Aorta (tissue), 5 donors: ENCODE data around the gene LDLRAD4. TPM values are rescaled to one million over a fixed set of nuclear protein-coding genes. Genes with fewer than 3 reads are reported as not detected.

Experiments
- ATAC-seq: fragments of 200-7000 bp; cut with Tn5 transposase; one replicate; pipeline ENCODE4 v1.9.1; 2022; ENCODE audit warnings: moderate library complexity; ENCODE audit not compliant: low FRiP score
- DNase-seq, 2 donors: peaks; one replicate each; pipeline ENCODE4 v3.0.0-alpha.2; 2020
- H3K27ac ChIP-seq, 2 donors: one replicate each; pipeline ENCODE4 v1.5.1; 2013; ENCODE audit warnings: low read length in 2 of 2, mild to moderate bottlenecking in 2 of 2, moderate library complexity in 2 of 2, control low read depth in 1 of 2, inconsistent platforms in 1 of 2, low read depth in 1 of 2
- H3K27me3 ChIP-seq, 2 donors: one replicate each; pipeline ENCODE4 v1.6.1; 2013; ENCODE audit warnings: control low read depth in 1 of 2, low read length in 1 of 2, mild to moderate bottlenecking in 1 of 2, moderate library complexity in 1 of 2; ENCODE audit not compliant: insufficient read depth in 2 of 2, control insufficient read depth in 1 of 2
- H3K36me3 ChIP-seq, 2 donors: one replicate each; pipeline ENCODE4 v1.6.1; 2013; ENCODE audit warnings: control low read depth in 1 of 2, low read length in 1 of 2, mild to moderate bottlenecking in 1 of 2; ENCODE audit not compliant: insufficient read depth in 2 of 2, control insufficient read depth in 1 of 2
- H3K4me1 ChIP-seq, 2 donors: one replicate each; pipeline ENCODE4 v1.6.1; 2013; ENCODE audit warnings: low read length in 2 of 2, control low read depth in 1 of 2, mild to moderate bottlenecking in 1 of 2, moderate library complexity in 1 of 2; ENCODE audit not compliant: insufficient read depth in 2 of 2, control insufficient read depth in 1 of 2
- H3K4me3 ChIP-seq, 2 donors: one replicate each; pipeline ENCODE4 v1.5.1; 2013; ENCODE audit warnings: low read length in 2 of 2, control low read depth in 1 of 2, mild to moderate bottlenecking in 1 of 2
- H3K9me3 ChIP-seq: one replicate; pipeline ENCODE4 v1.6.1; 2013; ENCODE audit warnings: mild to moderate bottlenecking, low read length; ENCODE audit not compliant: control insufficient read depth
- WGBS, 2 donors: extraction: QIAGEN DNeasy Blood & Tissue Kit; methylation state at CpG; one replicate each; pipeline ENCODE4 v1.1.7; 2013; 5-methylcytosine and 5-hydroxymethylcytosine counted together
- intact Hi-C, 2 donors: fragments of 100-400 bp; cut with DNase I; formaldehyde crosslinking; loops; one replicate each; pipeline versions ENCODE4 v1.14.2 to v1.15.0; 2022
- polyA plus RNA-seq, 2 donors: library from polyadenylated mRNA; stranded (reverse); fragments of 200-250 nt; gene quantifications; one replicate each; pipeline ENCODE4 v1.2.3, GENCODE V29; 2013
- total RNA-seq, 2 donors: library from RNA; stranded (reverse); fragmentation: NEBNext Ultra II Directional; extraction: Animal tissue kit (Norgen Biotek cat#: 25700); gene quantifications; one replicate each; pipeline ENCODE4 v1.2.1, GENCODE V29; 2021
- donor health status: healthy with polysubstance abuse.
- donor health status: Bipolar disorder and iron deficiency.
- donor health status: DM: no; HTN: no; CAD: no.
- donor health status: DM: no; HTN: no; CAD: no.
- donor health status: DM: yes; HTN: yes; CAD: no.

Gene LDLRAD4
- total and polyA plus RNA-seq, 4 donors = 7.0 to 112 (median 36.9) TPM

GRCh38 chr18:13283746-13284145 is 65.2 kb downstream of the LDLRAD4 start:
- Histone ChIP-seq H3K4me3 (no peak overlapping the region), H3K36me3 (peaks cover 0 to 2% of the 10 kb centered on the region in 2 donors), H3K4me1 (peaks cover 0 to 1% of the 10 kb centered on the region in 2 donors), H3K9me3 (no peaks in the 10 kb centered on the region), H3K27me3 (no peaks in the 10 kb centered on the region), H3K27ac (peak overlapping the region in 1 of 2 donors; percentile 70)
- intact Hi-C loops = loop anchor here in 1 of 2 donors (5.0 kb wide), 1 partner anchor 39 kb away; no protein-coding TSS in a partner anchor
- DNase-seq (no peak), ATAC-seq (no peak)
- WGBS, 2 donors = 63 to 64% methylated on average over 7 of the region's 7 CpGs

GRCh38 chr18:13284330-13285027 is 65.9 kb downstream of the LDLRAD4 start:
- intact Hi-C loops = loop anchor here (5.0 kb wide), 2 partner anchors 38 to 88 kb away; no protein-coding TSS in a partner anchor
- ATAC-seq = peak; percentile 70
- H3K36me3 ChIP-seq = no peaks in the 10 kb centered on the region
- WGBS, 2 donors = 8 to 12% methylated on average over 22 of the region's 22 CpGs
- no peaks in the 10 kb centered on the region for H3K9me3 ChIP-seq
- DNase-seq = peak; percentile 76 to 87
- H3K27ac ChIP-seq = peak overlapping the region in 1 of 2 donors; percentile 70
- H3K4me3 ChIP-seq = peak overlapping the region in 1 of 2 donors; percentile 41
- H3K4me1 ChIP-seq = peaks cover 0 to 1% of the 10 kb centered on the region in 2 donors
- H3K27me3 ChIP-seq = no peaks in the 10 kb centered on the region

- Histone ChIP-seq H3K27me3 (no peaks in the 10 kb centered on the region), H3K9me3 (no peaks in the 10 kb centered on the region), H3K27ac (no peak overlapping the region), H3K36me3 (no peaks in the 10 kb centered on the region), H3K4me1 (peaks cover 0 to 1% of the 10 kb centered on the region in 2 donors), H3K4me3 (no peak overlapping the region)
- WGBS, 2 donors = 51 to 55% methylated on average over 4 of the region's 4 CpGs
- intact Hi-C loops = loop anchor here in 1 of 2 donors (5.0 kb wide), 1 partner anchor 86 kb away; no protein-coding TSS in a partner anchor
- ATAC-seq (no peak), DNase-seq (no peak)
Measured at GRCh38 chr18:13285874-13286273, 67.3 kb downstream of the LDLRAD4 start.

GRCh38 chr18:13286456-13287125 is 68.0 kb downstream of the LDLRAD4 start:
- no peak overlapping the region for H3K4me3 ChIP-seq
- ATAC-seq = no peak
- no peaks in the 10 kb centered on the region for H3K27me3 ChIP-seq
- H3K4me1 ChIP-seq = peaks cover 0 to 1% of the 10 kb centered on the region in 2 donors
- H3K9me3 ChIP-seq = no peaks in the 10 kb centered on the region
- WGBS, 2 donors = 94 to 97% methylated on average over 14 of the region's 14 CpGs
- H3K36me3 ChIP-seq = no peaks in the 10 kb centered on the region
- intact Hi-C loops = loop anchor here in 1 of 2 donors (5.0 kb wide), 1 partner anchor 86 kb away; no protein-coding TSS in a partner anchor
- no peak overlapping the region for H3K27ac ChIP-seq
- DNase-seq = no peak

GRCh38 chr18:13287372-13287771 is 68.8 kb downstream of the LDLRAD4 start:
- intact Hi-C loops = loop anchor here in 1 of 2 donors (5.0 kb wide), 1 partner anchor 85 kb away; no protein-coding TSS in a partner anchor
- Histone ChIP-seq H3K4me1 (peaks cover 0 to 1% of the 10 kb centered on the region in 2 donors), H3K27ac (no peak overlapping the region), H3K4me3 (no peak overlapping the region), H3K27me3 (no peaks in the 10 kb centered on the region), H3K9me3 (no peaks in the 10 kb centered on the region), H3K36me3 (no peaks in the 10 kb centered on the region)
- ATAC-seq (no peak), DNase-seq (no peak)
- WGBS, 2 donors = 90 to 92% methylated on average over 6 of the region's 6 CpGs

GRCh38 chr18:13288509-13289133 is 70.1 kb downstream of the LDLRAD4 start:
- DNase-seq = no peak
- no peaks in the 10 kb centered on the region for H3K36me3 ChIP-seq
- no peak overlapping the region for H3K4me3 ChIP-seq
- ATAC-seq = no peak
- intact Hi-C loops = loop anchor here in 1 of 2 donors (5.0 kb wide), 1 partner anchor 84 kb away; no protein-coding TSS in a partner anchor
- 89 to 90% methylated on average over 16 of the region's 16 CpGs for WGBS, 2 donors
- no peaks in the 10 kb centered on the region for H3K9me3 ChIP-seq
- H3K4me1 ChIP-seq = peaks cover 0 to 1% of the 10 kb centered on the region in 2 donors
- H3K27ac ChIP-seq = no peak overlapping the region
- no peaks in the 10 kb centered on the region for H3K27me3 ChIP-seq

- no peak overlapping the region for H3K4me3 ChIP-seq
- H3K36me3 ChIP-seq = no peaks in the 10 kb centered on the region
- no peaks in the 10 kb centered on the region for H3K27me3 ChIP-seq
- DNase-seq (no peak), ATAC-seq (peak; percentile 58)
- no peak overlapping the region for H3K27ac ChIP-seq
- no peaks in the 10 kb centered on the region for H3K9me3 ChIP-seq
- H3K4me1 ChIP-seq = peaks cover 0 to 1% of the 10 kb centered on the region in 2 donors
- 58 to 61% methylated on average over 8 of the region's 8 CpGs for WGBS, 2 donors
- intact Hi-C loops = loop anchor here in 1 of 2 donors (5.0 kb wide), 1 partner anchor 83 kb away; no protein-coding TSS in a partner anchor
Measured at GRCh38 chr18:13289481-13290205, 71.1 kb downstream of the LDLRAD4 start.

GRCh38 chr18:13290856-13291271 is 72.3 kb downstream of the LDLRAD4 start:
- 89 to 91% methylated on average over 7 of the region's 7 CpGs for WGBS, 2 donors
- no peak for ATAC-seq

More at GRCh38 chr18:13290856-13291271, 72.3 kb downstream of the LDLRAD4 start:
- DNase-seq = no peak
- no peaks in the 10 kb centered on the region for H3K27me3 ChIP-seq
- H3K4me3 ChIP-seq = no peak overlapping the region
- no peaks in the 10 kb centered on the region for H3K4me1 ChIP-seq
- no peaks in the 10 kb centered on the region for H3K9me3 ChIP-seq
- no peaks in the 10 kb centered on the region for H3K36me3 ChIP-seq
- intact Hi-C loops = no loop called here
- no peak overlapping the region for H3K27ac ChIP-seq
